GM10266 (cell line): ENCODE measurements around the gene HMCN1.
A peak's percentile ranks its signal among the peaks of the same experiment; 100 is the strongest.

ENCODE experiments used
- DNase-seq: peaks from one replicate; pipeline ENCODE4 v3.0.0; 2012; ENCODE audit errors: extremely low spot score
- TF ChIP-seq, protein P1 (sequence below): IDR thresholded peaks from 2 replicates; pipeline ENCODE4 v1.5.1; 2012; ENCODE audit warnings: mild to moderate bottlenecking, low read depth; ENCODE audit not compliant: control insufficient read depth, insufficient read depth; ENCODE audit errors: missing control alignments

HMCN1 gene

DNA sequence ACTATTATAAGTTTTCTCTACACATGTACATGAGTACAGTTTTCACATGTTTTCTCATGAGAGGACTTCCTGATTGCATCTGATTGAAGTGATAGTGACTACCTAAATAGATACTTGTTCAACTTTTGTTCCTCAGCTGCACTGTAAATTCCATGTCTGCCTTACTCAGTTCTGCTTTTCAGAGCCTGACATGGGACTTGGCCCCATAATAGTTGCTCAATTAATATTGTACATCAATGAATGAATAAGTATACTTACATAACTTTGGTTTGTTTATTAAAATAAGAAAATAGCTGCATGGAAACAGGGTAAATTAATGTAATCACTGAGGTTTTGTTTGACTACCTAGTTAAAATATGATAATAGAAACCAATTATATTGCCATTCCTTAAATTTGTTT, 78.7 kb downstream of the HMCN1 start:
- no peak for DNase-seq
- TF ChIP-seq, protein P1, sequence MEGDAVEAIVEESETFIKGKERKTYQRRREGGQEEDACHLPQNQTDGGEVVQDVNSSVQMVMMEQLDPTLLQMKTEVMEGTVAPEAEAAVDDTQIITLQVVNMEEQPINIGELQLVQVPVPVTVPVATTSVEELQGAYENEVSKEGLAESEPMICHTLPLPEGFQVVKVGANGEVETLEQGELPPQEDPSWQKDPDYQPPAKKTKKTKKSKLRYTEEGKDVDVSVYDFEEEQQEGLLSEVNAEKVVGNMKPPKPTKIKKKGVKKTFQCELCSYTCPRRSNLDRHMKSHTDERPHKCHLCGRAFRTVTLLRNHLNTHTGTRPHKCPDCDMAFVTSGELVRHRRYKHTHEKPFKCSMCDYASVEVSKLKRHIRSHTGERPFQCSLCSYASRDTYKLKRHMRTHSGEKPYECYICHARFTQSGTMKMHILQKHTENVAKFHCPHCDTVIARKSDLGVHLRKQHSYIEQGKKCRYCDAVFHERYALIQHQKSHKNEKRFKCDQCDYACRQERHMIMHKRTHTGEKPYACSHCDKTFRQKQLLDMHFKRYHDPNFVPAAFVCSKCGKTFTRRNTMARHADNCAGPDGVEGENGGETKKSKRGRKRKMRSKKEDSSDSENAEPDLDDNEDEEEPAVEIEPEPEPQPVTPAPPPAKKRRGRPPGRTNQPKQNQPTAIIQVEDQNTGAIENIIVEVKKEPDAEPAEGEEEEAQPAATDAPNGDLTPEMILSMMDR: no peak

DNA sequence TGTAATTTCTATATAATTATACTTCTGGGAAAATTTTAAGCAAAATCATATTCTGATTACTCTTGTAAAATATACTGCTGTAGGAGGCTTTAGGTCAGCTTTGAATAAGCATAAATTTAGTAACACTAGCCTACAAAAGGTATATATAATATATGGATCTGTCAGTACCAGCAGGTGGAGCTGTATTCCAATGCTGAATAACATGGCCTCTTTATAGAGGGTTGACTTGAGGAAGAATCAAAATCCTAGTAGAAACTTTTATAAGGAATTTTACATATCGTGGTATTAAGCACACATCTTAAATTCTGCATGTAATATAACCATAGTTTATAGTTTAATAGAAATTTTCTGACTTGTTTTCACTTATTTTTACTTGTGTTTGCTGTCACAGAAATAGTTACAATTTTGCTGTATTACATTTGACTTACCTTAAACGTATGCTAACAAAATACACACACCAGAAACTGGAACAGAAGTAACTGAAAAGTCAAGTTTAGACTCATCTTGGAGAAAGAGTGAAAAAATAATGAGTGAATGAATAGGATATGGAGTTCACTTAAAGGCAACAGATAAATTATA, 79.3 kb downstream of the HMCN1 start:
- TF ChIP-seq, protein P1: peak; percentile 37
- peak; percentile 13 for DNase-seq

DNA sequence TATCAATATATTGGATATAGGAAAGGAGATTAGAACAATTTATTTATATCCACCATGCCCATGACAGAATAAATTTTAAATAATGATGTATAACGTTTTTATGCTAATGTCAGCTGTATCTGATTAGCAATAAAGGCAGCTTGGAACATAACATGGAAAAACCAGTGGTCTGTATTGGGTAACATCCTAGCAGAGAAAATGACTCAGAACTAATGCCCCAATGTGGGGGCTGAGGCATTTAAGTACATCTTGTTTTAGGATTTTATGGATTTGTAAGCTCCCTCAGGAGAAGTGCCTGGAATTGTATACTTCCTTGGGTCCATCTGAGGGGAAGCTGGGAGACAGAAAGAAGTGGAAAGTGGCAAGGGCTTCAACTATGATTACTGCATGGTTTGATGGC, 82.3 kb downstream of the HMCN1 start:
- no peak for DNase-seq

DNA sequence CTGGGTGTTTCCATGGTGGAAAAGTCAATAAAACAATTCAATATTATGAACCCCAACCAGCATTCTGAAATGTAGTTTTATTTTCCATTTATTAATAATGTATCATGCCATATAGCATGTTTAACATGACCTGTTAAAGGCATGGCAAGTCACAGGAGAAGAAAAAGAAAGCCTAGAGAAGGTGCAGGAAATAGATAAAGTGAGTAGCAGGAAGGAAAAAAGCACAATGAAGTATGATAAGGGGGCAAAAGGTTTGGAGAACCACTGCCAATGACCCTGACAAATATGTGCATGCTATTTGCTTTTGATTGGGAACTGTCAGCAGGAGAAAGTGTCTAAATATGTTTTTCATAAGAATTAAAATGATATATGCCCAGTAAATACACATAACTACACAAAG, 85.6 kb downstream of the HMCN1 start:
- TF ChIP-seq, protein P1: no peak
- no peak for DNase-seq

More for the DNA sequence above, 82.3 kb downstream of the HMCN1 start:
- TF ChIP-seq, protein P1: no peak

GRCh38 chr1:185821612-185822385, 87.6 kb downstream of the HMCN1 start:
- DNase-seq: no peak
- TF ChIP-seq, protein P1: no peak

DNA sequence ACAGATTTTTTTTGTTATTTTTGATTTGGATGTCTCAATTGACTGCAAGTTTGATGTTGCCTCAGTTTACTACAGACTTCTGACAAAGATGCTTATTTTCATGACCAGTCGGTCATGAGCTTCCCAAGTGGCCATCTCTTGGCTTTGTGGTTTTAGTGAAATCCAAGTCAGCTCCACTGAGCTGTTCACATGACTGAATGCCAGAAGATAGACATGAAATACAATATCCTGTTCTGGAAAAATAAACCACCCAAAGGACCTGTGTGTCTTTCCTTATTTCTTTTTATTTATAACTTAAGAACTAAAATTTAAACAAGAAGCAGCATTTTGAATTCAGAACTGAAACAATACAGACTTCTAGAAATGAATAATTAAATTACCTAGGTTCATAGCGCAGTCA, 89.3 kb downstream of the HMCN1 start:
- TF ChIP-seq, protein P1: no peak
- DNase-seq: no peak

GRCh38 chr1:185824106-185824505, 89.9 kb downstream of the HMCN1 start:
- no peak for DNase-seq
- TF ChIP-seq, protein P1: no peak
